Kidney (tissue), 14 donors: Measurements from ENCODE around the gene PGAP2. TPM values are rescaled to one million over a fixed set of nuclear protein-coding genes. Genes with fewer than 3 reads are reported as not detected.

Experiments
- DNase-seq, 5 donors: peaks; one replicate each; pipeline ENCODE4 v3.0.0-alpha.2; 2013 to 2020
- FAIRE-seq: peaks from 2 replicates; lab custom pipeline; 2012; peaks lifted over from hg19 to GRCh38; lab: Jason Lieb, UNC
- H3K27ac ChIP-seq, 2 donors: one replicate each; pipeline ENCODE4 v1.7.0; 2013; ENCODE audit warnings: low read depth in 2 of 2, low read length in 2 of 2, inconsistent platforms in 1 of 2
- H3K27me3 ChIP-seq: one replicate; pipeline ENCODE4 v1.7.1; 2013; ENCODE audit warnings: low read length, inconsistent platforms; ENCODE audit not compliant: control insufficient read depth, insufficient read depth
- H3K36me3 ChIP-seq, 3 donors: one replicate each; pipeline versions ENCODE4 v1.7.0 to v1.7.1; 2013; ENCODE audit warnings: low read length in 3 of 3, control low read depth in 1 of 3, inconsistent platforms in 1 of 3; ENCODE audit not compliant: insufficient read depth in 3 of 3, control insufficient read depth in 2 of 3
- H3K4me1 ChIP-seq, 3 donors: one replicate each; pipeline versions ENCODE4 v1.7.0 to v1.7.1; 2013; ENCODE audit warnings: low read length in 3 of 3, inconsistent platforms in 1 of 3, low read depth in 1 of 3; ENCODE audit not compliant: control insufficient read depth in 2 of 3, insufficient read depth in 2 of 3
- H3K4me3 ChIP-seq, 3 donors: one replicate each; pipeline versions ENCODE4 v1.7.0 to v1.8.1; 2013; ENCODE audit warnings: low read length in 3 of 3, control low read depth in 1 of 3, inconsistent platforms in 1 of 3
- H3K9ac ChIP-seq, 3 donors: one replicate each; pipeline versions ENCODE4 v1.7.0 to v1.7.1; 2013; ENCODE audit warnings: low read length in 3 of 3, control low read depth in 1 of 3, inconsistent platforms in 1 of 3
- H3K9me3 ChIP-seq, 3 donors: one replicate each; pipeline versions ENCODE4 v1.7.0 to v1.7.1; 2013; ENCODE audit warnings: low read length in 3 of 3, control low read depth in 1 of 3, inconsistent platforms in 1 of 3; ENCODE audit not compliant: control insufficient read depth in 2 of 3, insufficient read depth in 1 of 3
- CTCF ChIP-seq: IDR thresholded peaks from 3 replicates; pipeline ENCODE4 v1.5.1; 2012; ENCODE audit warnings: mild to moderate bottlenecking, moderate library complexity, borderline replicate concordance; ENCODE audit not compliant: insufficient read depth; ENCODE audit errors: extremely low read depth
- intact Hi-C: fragments of 100-400 bp; cut with DNase I; formaldehyde crosslinking; loops from one replicate; pipeline ENCODE4 v1.11.1; 2022
- polyA plus RNA-seq: library from polyadenylated mRNA; stranded (reverse); fragments of 350-450 nt; fragmentation: Illumina TruSeq; extraction: RNeasy Lipid Tissue Mini Kit (QIAGEN cat#74804); gene quantifications from one replicate; pipeline ENCODE4 v1.2.3, GENCODE V29; 2014; ENCODE audit warnings: low read depth, low replicate concordance; ENCODE audit not compliant: insufficient read depth
- total RNA-seq: library from RNA; stranded (reverse); fragmentation: NEBNext Ultra II Directional; extraction: Animal tissue kit (Norgen Biotek cat#: 25700); gene quantifications from one replicate; pipeline ENCODE4 v1.2.1, GENCODE V29; 2021
- donor health status: control.
- donor health status: control.
- donor health status: control.
- donor health status: control.
- donor health status: control.
- donor health status: DM: yes; HTN: yes; CAD: no.
- donor health status: Normal renal cell carcinoma (clear cell type).

The PGAP2 gene
- total and polyA plus RNA-seq, 2 donors from 2014 or later = 17.5 to 19.5 TPM

DNA sequence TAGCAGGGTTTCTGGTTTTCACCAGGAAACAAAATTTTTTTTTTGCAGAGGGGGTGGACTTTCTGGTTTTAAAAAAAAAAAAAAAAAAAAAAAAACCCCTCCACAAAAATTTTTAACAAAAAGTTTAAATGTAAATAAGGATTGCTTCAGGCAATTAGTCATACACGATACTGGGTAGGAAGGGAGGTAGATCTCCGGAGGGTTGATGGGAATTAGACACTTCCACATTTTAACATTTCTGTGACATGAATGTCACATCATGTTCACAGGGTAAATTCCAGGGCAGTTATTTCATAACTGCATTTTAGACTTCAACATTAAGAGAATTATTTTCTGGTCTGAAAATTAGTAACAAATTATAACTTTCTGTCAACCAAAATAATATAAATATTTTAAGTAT lies 26.9 kb upstream of the PGAP2 start:
- Histone ChIP-seq H3K27me3 (no peaks in the 10 kb centered on the region), H3K9ac (no peak overlapping the region), H3K36me3 (peaks cover 5 to 20% (median 8%) of the 10 kb centered on the region in 3 donors), H3K27ac (no peak overlapping the region), H3K9me3 (no peaks in the 10 kb centered on the region), H3K4me3 (no peak overlapping the region), H3K4me1 (no peaks in the 10 kb centered on the region)
- intact Hi-C loops = no loop called here
- FAIRE-seq (peak; percentile 29), DNase-seq (no peak)
- no peak for TF ChIP-seq CTCF

DNA sequence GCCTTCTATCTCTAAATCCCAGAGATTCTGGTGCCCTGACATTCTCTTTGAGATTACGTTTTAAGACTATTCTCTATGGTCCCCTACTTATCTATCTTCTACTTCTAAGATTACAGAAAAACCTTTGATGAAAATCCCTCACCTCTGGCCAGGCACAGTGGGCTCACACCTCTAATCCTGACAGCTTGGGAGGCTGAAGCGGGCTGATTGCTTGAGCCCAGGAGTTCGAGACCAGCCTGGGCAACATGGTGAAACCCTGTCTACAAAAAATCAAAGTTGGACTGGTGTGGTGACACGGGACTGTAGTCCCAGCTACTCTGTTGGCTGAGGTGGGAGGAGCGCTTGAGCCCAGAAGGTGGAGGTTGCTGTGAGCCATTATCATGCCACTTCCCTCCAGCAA lies 25.4 kb upstream of the PGAP2 start:
- no peaks in the 10 kb centered on the region for H3K27me3 ChIP-seq
- peaks cover 5 to 12% (median 8%) of the 10 kb centered on the region in 3 donors for H3K36me3 ChIP-seq
- no peaks in the 10 kb centered on the region for H3K9me3 ChIP-seq
- no peak overlapping the region for H3K27ac ChIP-seq
- H3K4me1 ChIP-seq = peaks cover 0 to 3% (median 0%) of the 10 kb centered on the region in 3 donors
- intact Hi-C loops = no loop called here
- no peak overlapping the region for H3K4me3 ChIP-seq
- H3K9ac ChIP-seq = no peak overlapping the region
- DNase-seq = no peak
- no peak for FAIRE-seq
- TF ChIP-seq CTCF = no peak

DNA sequence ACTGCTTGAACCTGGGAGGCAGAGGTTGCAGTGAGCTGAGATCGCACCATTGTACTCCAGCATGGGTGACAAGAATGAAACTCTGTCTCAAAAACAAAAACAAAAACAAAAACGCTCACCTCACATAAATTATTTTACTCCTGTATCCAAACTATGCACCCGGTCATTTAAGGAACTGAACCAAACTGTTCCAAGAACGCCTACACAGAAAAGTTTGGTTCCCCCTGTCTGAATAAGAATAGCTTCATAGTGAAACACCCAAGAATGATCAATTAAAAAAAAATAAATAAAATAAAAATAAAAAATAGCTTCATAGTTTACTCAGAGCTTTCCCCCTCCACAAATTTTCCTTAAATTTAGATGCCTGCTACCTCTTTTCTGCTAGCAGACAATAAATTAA lies 24.7 kb upstream of the PGAP2 start:
- peaks cover 0 to 3% (median 0%) of the 10 kb centered on the region in 3 donors for H3K4me1 ChIP-seq

More for the DNA sequence above, 24.7 kb upstream of the PGAP2 start:
- H3K9ac ChIP-seq = no peak overlapping the region
- no peak overlapping the region for H3K4me3 ChIP-seq
- H3K9me3 ChIP-seq = no peaks in the 10 kb centered on the region
- no peak overlapping the region for H3K27ac ChIP-seq
- FAIRE-seq (no peak), DNase-seq (no peak)
- TF ChIP-seq CTCF = no peak
- intact Hi-C loops = no loop called here
- no peaks in the 10 kb centered on the region for H3K27me3 ChIP-seq
- peaks cover 2 to 6% (median 3%) of the 10 kb centered on the region in 3 donors for H3K36me3 ChIP-seq
